OCI-LY3 (cell line): ENCODE measurements around the gene KRT15.

Experiments
- H2AFZ ChIP-seq: fragments of 200-600, 300-600 bp; shearing (Covaris generic); 2 replicates; pipeline ENCODE4 v1.6.0; 2014; ENCODE audit warnings: antibody characterized with exemption, low read depth, low read length
- H3K27ac ChIP-seq: fragments of 200-600, 300-600 bp; sonication (generic); 2 replicates; pipeline ENCODE4 v1.5.1; 2014; ENCODE audit warnings: mild to moderate bottlenecking, low read length, moderate library complexity, mixed read lengths
- H3K27me3 ChIP-seq: fragments of 200-600, 300-600 bp; sonication (generic); 2 replicates; pipeline ENCODE4 v1.6.1; 2014; ENCODE audit warnings: low read depth, low read length, mixed read lengths
- H3K36me3 ChIP-seq: fragments of 200-600, 300-600 bp; sonication (generic); replicated peaks from 2 replicates; pipeline ENCODE3; 2014; ENCODE audit warnings: low read depth, low read length, mixed read lengths
- H3K4me1 ChIP-seq: fragments of 300-600, 200-600 bp; sonication (generic); 2 replicates; pipeline ENCODE4 v1.6.1; 2014; ENCODE audit warnings: low read length, mixed read lengths
- H3K4me2 ChIP-seq: fragments of 200-600, 300-600 bp; sonication (generic); 2 replicates; pipeline ENCODE4 v1.6.1; 2014; ENCODE audit warnings: low read length, mixed read lengths
- H3K4me3 ChIP-seq: fragments of 300-600, 200-600 bp; sonication (generic); 2 replicates; pipeline ENCODE4 v1.5.1; 2014; ENCODE audit warnings: antibody characterized with exemption, mild to moderate bottlenecking, low read length, moderate library complexity
- H3K79me2 ChIP-seq: fragments of 300-600, 200-600 bp; shearing (Covaris generic); 2 replicates; pipeline ENCODE4 v1.6.1; 2014; ENCODE audit warnings: mild to moderate bottlenecking, low read length, mixed read lengths
- H3K9ac ChIP-seq: fragments of 300-600, 200-600 bp; shearing (Covaris generic); 2 replicates; pipeline ENCODE4 v1.6.0; 2014; ENCODE audit warnings: mild to moderate bottlenecking, low read length, moderate library complexity
- H3K9me3 ChIP-seq: fragments of 200-600, 300-600 bp; shearing (Covaris generic); 2 replicates; pipeline ENCODE4 v1.6.1; 2014; ENCODE audit warnings: low read length, mixed read lengths; ENCODE audit not compliant: insufficient read depth
- H4K20me1 ChIP-seq: fragments of 200-600, 300-600 bp; sonication (generic); 2 replicates; pipeline ENCODE4 v1.6.1; 2016; ENCODE audit warnings: low read length, mixed read lengths; ENCODE audit not compliant: insufficient read depth
- EZH2phosphoT487 ChIP-seq: fragments of 200-600 bp; shearing (Covaris generic); IDR thresholded peaks from 2 replicates; pipeline ENCODE4 v1.6.1; 2018; ENCODE audit warnings: antibody characterized with exemption, mixed run types, low read depth
- TF ChIP-seq, protein P1 (sequence below): fragments of 200-600, 300-600 bp; sonication (generic); IDR thresholded peaks from 2 replicates; pipeline ENCODE4 v1.5.1; 2014; ENCODE audit warnings: antibody characterized with exemption, low read length, low read depth

Gene KRT15

DNA sequence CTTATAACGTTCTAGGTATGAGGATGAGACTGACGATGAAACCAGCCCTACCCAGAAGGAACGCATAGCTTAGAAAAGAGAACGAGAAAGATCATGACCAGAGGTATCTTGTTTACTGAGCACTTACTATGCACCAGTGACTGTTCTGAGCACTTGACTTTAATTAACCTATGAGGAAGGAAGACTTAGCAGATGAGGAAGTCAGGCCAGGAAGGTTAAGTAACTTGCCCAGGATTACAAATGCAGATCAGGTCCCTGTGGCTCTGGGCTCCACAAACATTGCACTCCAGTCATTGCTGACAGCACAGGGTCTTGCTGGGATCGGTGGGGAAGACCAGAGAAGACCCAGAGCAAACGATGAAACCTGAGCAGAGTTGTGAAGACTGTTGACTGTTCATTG is 20.4 kb downstream of the KRT15 start:
- Histone ChIP-seq H2AFZ (no peak overlapping the region), H3K79me2 (no peaks in the 10 kb centered on the region), H3K9me3 (no peaks in the 10 kb centered on the region), H4K20me1 (no peaks in the 10 kb centered on the region), H3K27me3 (no peaks in the 10 kb centered on the region), H3K9ac (no peak overlapping the region), H3K4me3 (no peak overlapping the region), H3K4me2 (no peak overlapping the region), H3K36me3 (no peaks in the 10 kb centered on the region), H3K4me1 (peaks cover 14% of the 10 kb centered on the region), H3K27ac (no peak overlapping the region)
- TF ChIP-seq EZH2phosphoT487, result no peak
- TF ChIP-seq, protein P1, sequence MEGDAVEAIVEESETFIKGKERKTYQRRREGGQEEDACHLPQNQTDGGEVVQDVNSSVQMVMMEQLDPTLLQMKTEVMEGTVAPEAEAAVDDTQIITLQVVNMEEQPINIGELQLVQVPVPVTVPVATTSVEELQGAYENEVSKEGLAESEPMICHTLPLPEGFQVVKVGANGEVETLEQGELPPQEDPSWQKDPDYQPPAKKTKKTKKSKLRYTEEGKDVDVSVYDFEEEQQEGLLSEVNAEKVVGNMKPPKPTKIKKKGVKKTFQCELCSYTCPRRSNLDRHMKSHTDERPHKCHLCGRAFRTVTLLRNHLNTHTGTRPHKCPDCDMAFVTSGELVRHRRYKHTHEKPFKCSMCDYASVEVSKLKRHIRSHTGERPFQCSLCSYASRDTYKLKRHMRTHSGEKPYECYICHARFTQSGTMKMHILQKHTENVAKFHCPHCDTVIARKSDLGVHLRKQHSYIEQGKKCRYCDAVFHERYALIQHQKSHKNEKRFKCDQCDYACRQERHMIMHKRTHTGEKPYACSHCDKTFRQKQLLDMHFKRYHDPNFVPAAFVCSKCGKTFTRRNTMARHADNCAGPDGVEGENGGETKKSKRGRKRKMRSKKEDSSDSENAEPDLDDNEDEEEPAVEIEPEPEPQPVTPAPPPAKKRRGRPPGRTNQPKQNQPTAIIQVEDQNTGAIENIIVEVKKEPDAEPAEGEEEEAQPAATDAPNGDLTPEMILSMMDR, result no peak

DNA sequence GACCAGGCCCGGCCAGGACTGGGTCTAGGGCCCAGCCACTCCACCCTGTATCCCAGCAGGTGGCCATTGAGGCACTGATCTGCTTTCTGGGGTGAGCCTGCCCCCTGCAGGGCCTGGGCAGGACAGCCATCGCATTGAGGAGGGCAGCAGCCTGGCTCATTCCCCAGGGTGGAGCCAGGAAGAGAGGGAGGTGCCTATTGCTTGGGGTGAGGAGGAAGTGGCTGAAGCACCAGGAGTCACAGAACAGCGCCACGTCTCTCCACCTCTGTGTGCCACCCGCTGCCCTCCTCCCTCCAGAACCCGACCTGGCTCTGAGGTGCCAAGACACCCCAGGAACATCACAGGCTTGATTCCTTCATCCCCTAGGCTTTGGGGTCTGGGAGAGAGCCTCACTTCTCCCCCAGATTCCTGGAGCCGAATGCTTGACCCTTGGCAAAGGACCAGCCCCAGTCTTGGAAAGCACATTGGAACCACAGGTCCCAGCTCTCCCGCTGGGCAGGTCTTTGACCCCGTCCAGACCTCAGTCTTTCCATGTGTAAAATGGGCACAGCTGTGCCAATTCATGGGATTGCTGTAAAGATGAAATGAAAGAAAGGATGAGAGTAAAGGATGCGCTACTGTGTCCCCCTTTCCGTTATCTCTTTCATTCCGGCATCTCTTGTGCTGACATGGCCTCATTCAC is 21.7 kb downstream of the KRT15 start:
- no peaks in the 10 kb centered on the region for H4K20me1 ChIP-seq
- TF ChIP-seq, protein P1, result peak; percentile 76
- TF ChIP-seq EZH2phosphoT487, result no peak
- peaks cover 14% of the 10 kb centered on the region for H3K4me1 ChIP-seq
- no peaks in the 10 kb centered on the region for H3K79me2 ChIP-seq
- peak overlapping the region; percentile 83 for H2AFZ ChIP-seq
- peak overlapping the region; percentile 77 for H3K4me2 ChIP-seq
- no peak overlapping the region for H3K27ac ChIP-seq
- H3K9ac ChIP-seq, result peak overlapping the region; percentile 48; the same call in 1 of the 2 replicates
- H3K27me3 ChIP-seq, result no peaks in the 10 kb centered on the region
- no peaks in the 10 kb centered on the region for H3K9me3 ChIP-seq
- peak overlapping the region; percentile 64 for H3K4me3 ChIP-seq
- H3K36me3 ChIP-seq, result no peaks in the 10 kb centered on the region

DNA sequence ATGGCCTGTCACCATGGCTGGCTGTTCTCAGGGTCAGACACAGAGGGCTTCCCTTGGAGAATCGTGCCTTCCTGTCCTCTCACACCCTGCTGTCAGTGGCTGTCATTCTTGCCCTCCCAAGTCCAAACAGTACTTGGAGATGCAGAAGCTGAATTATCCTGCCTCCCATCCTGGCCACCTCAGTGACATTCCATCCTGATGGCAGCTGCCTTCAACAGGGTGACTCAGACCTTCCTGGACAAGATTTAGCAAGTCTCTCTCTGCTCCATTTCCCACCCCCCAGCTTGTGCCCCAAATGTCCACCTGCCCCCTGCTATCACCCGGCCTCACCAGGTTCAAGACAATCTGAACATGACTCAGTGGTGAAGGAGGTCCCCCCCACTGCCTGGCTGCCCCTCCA is 24.2 kb downstream of the KRT15 start:
- no peak overlapping the region for H3K27ac ChIP-seq

DNA sequence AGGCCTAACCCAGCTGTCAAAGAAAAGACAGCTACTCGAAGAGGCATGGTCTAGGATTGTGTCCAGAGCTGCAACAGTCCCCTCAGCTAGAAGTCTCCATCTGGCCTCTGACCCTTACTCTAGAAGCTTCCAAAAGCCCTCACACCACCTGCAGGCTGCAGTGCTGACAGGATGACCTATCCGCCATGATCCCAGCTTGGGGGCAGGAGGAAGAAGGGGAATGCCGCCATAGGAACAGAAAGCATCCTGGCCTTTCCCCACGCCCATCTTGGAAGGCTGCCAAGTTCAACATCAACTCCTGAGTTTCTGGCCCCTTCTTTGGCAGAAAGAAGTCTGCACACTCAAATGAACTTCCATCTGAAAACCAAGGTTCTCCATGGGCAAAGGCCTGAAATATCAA is 25.9 kb downstream of the KRT15 start:
- Histone ChIP-seq H3K4me2 (no peak overlapping the region), H3K79me2 (no peaks in the 10 kb centered on the region), H3K9me3 (no peaks in the 10 kb centered on the region), H3K9ac (no peak overlapping the region), H2AFZ (no peak overlapping the region), H3K27me3 (no peaks in the 10 kb centered on the region), H3K27ac (no peak overlapping the region), H3K4me1 (peaks cover 16% of the 10 kb centered on the region), H3K36me3 (no peaks in the 10 kb centered on the region), H4K20me1 (no peaks in the 10 kb centered on the region), H3K4me3 (no peak overlapping the region)
- TF ChIP-seq EZH2phosphoT487, result no peak
- TF ChIP-seq, protein P1, result no peak

More for the DNA sequence above, 24.2 kb downstream of the KRT15 start:
- no peak overlapping the region for H3K4me3 ChIP-seq
- no peak overlapping the region for H2AFZ ChIP-seq
- no peaks in the 10 kb centered on the region for H4K20me1 ChIP-seq
- no peaks in the 10 kb centered on the region for H3K27me3 ChIP-seq
- no peaks in the 10 kb centered on the region for H3K36me3 ChIP-seq
- no peak for TF ChIP-seq EZH2phosphoT487
- TF ChIP-seq, protein P1, result no peak
- H3K4me1 ChIP-seq, result peaks cover 24% of the 10 kb centered on the region
- no peak overlapping the region for H3K9ac ChIP-seq
- no peaks in the 10 kb centered on the region for H3K9me3 ChIP-seq
- no peak overlapping the region for H3K4me2 ChIP-seq
- H3K79me2 ChIP-seq, result no peaks in the 10 kb centered on the region
